Medulla oblongata (tissue), 1 donor: Measurements from ENCODE around the gene CFAP97D2.
"Not testable (repeated sequence)": the region's sequence is repeated elsewhere in the genome, so short reads cannot be mapped to it uniquely, and the experiment has no call there.

Experiments
- DNase-seq: peaks from one replicate; pipeline ENCODE4 v3.0.0-alpha.2; 2015; ENCODE audit errors: extremely low spot score

Gene CFAP97D2

DNA sequence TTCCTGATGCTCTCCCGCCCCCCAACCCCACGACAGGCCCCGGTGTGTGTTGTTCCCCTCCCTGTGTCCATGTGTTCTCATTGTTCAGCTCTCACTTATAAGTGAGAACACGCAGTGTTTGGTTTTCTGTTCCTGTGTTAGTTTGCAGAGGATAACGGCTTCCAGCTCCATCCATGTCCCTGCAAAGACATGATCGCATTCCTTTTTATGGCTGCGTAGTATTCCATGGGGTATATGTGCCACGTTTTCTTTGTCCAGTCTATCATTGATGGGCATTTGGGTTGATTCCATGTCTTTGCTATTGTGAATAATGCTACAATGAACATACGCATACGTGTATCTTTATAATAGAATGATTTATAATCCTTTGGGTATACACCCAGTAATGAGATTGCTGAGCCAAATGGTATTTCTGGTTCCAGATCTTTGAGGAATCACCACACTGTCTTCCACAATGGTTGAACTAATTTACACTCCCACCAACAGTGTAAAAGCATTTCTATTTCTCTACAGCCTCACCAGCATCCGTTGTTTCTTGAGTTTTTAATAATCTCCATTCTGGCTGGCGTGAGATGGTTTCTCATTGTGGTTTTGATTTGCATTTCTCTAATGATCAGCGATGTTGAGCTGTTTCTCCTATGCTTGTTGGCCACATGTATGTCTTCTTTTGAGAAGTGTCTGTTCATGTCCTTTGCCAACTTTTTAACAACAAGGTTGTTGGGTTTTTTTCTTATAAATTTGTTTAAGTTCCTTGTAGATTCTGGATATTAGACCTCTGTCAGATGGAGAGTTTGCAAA, 20.0 kb upstream of the CFAP97D2 start:
- not testable (repeated sequence) for DNase-seq

- DNase-seq, result no peak
Measured at GRCh38 chr13:114161028-114161556, 18.0 kb upstream of the CFAP97D2 start.

- peak; percentile 63 for DNase-seq
Measured at GRCh38 chr13:114161644-114162532, 17.2 kb upstream of the CFAP97D2 start.

DNA sequence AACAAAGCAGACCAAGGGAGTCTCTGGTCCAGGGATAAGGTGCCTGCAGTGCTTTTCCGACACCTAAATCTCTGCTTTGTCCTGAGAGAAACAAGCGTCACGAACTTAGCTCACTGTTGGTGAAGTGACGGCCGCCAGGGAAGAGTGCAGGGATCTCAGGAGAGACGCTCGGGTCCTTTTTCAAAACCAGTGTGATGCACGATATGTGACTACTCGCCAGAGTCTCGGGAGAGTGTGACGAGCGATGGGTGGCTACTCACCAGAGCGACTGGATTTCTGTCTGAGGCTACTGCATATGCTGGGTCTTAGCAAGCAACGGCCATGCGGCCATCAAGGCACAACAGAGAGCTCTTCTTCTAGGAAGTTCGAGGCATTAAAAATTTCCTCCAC, 16.5 kb upstream of the CFAP97D2 start:
- no peak for DNase-seq

GRCh38 chr13:114164053-114164452, 15.0 kb upstream of the CFAP97D2 start:
- no peak for DNase-seq

DNA sequence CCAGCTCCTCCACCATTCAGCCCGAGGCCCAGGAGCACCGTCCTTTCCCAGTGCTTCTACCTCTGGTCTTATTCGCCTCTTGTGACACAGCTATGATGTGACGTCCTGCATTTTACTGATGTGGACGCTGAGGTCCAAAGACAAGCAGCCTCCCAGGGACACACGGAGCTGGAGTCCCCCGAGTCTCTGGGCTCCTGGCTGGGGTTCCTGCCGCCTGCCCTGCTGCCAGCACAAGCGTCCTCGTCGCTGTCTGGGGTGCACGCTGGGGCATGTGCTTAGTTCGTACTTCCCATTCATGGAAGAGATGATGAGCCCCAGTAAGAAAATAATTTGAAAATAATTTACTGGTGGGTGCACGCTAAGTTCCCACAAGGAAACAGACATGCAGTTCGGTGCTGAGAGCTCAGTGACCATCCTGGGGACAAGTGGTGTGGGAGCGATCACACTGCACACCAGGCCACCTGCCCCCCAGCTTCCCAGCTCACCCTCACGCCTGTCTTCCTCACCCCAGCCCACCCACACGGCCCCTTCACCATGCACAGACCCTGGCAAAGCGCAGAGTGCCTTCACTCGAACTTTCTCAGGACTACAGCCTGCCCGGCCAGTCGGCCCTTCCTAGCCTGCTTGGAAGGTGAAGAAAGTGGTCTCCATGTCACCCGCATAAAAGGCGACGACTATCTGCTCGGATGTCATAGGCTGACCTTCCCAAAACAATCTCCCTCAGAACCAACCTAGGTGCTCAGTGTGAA, 14.2 kb upstream of the CFAP97D2 start:
- no peak for DNase-seq

- DNase-seq, result peak; percentile 83
Measured at GRCh38 chr13:114166381-114167131, 12.5 kb upstream of the CFAP97D2 start.

DNA sequence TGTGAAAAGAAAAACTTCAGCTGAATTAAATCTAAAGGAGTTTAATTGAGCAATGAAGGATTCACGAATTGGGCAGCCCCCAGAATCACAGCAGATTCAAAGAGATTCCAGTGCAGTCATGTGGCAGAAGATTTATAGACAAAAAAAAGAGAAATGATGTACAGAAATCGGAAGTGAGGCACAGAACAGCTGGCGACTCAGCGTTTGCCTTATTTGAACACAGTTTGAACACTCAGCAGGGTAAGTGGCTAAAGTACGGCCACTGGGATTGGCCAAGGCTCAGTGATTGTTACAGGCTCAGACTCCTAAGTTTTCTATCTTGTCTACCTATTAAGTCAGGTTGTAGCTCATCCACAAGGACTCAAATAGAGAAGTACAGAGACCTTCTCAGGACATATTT, 11.6 kb upstream of the CFAP97D2 start:
- peak; percentile 69 for DNase-seq

- DNase-seq, result no peak
Measured at GRCh38 chr13:114167885-114168284, 11.2 kb upstream of the CFAP97D2 start.

DNA sequence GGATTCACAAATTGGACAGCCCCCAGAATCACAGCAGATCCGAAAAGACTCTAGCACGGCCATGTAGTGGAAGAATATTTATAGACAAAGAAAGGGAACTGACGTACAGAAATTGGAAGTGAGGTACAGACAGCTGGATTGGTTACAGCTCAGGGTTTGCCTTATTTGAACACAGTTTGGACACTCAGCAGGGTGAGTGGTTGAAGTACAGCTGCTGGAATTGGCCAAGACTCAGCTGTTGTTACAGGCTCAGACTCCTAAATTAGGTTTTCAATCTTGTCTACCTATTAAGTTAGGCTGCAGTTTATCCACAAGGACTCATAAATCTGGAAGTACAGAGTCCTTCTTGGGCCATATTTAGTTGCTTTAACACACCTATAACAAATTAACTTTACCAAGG, 5.8 kb upstream of the CFAP97D2 start:
- no peak for DNase-seq

- DNase-seq, result no peak
Measured at GRCh38 chr13:114173745-114174144, 5.3 kb upstream of the CFAP97D2 start.

- DNase-seq, result no peak
Measured at GRCh38 chr13:114174529-114174961, 4.5 kb upstream of the CFAP97D2 start.

DNA sequence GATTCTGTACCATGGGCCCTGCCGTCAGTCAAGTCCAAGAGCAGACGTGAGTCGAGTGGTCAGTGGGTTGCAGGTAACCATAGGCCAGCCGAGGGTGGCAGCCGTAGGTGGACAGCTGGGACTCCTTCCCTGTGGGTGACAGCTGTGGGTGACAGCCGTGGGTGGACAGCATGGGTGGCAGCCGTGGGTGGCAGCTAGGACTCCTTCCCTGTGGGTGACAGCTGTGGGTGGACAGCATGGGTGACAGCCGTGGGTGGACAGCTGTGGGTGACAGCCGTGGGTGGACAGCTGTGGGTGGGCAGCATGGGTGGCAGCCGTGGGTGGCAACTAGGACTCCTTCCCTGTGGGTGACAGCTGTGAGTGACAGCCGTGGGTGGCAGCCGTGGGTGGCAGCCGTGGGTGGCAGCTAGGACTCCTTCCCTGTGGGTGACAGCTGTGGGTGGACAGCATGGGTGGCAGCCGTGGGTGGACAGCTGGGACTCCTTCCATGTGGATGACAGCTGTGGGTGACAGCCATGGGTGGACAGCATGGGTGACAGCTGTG, 2.6 kb upstream of the CFAP97D2 start:
- DNase-seq, result not testable (repeated sequence)

DNA sequence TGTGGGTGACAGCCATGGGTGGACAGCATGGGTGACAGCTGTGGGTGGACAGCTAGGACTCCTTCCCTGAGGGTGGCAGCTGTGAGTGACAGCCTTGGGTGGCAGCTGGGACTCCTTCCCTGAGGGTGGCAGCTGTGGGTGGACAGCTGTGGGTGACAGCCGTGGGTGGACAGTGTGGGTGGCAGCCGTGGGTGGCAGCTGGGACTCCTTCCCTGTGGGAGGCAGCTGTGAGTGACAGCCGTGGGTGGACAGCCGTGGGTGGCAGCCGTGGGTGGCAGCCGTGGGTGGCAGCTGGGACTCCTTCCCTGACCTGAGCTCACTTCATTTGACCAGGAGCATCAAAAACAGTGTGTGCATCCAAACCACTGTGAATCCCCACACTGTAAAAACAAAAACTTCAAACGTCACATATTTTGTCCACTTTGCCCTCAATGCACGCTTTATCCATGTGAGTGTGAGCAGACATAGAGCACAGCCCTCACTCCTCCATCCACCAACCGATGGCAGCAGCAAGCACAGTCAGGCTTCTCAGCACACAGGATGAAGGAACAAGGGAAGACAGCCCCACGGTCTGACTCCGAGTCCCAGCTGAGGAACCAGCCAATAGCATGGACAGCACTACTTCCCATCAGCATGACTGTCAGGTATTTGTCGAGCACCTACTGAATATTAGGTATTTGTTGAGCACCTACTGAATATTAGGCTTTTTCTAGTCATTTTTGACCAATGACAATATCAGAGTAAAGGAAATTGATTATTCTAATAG, 1.6 kb upstream of the CFAP97D2 start:
- no peak for DNase-seq

- no peak for DNase-seq
Measured at GRCh38 chr13:114185182-114185971, 6.3 kb downstream of the CFAP97D2 start.

DNA sequence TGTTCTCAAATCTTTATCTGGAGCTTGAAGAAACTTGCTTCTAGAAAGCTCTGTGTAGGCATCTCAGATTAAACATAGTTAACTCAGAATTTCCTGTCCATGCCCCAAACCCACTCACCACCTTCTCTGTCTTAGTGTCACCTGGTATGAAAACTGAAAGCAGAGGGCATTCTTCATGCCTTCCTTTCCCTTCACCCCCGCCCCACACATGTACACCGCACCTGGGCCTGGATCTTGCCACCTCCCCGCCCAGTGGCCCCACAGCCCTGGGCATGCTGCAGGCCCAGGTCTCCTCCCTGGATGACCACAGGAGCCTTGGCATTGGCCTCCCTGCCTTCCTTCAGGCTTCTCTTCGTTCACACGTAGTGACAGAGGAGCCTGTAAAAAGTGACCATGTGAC, 15.8 kb downstream of the CFAP97D2 start:
- no peak for DNase-seq

DNA sequence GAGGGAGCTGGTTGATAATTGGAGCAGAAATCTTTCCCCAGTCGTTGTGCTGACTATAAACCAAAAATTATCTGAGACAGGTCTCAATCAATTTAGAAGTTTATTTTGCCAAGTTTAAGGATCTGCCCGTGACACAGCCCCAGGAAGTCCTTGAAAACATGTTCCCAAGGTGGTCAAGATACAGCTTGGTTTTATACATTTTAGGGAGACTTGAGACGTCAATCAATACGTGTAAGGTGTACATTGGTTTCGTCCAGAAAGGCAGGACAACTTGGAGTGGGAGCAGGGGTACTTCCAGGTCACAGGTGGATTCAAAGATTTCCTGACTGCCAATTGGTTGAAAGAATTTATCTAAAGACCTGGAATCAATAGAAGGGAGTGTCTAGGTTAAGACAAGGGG, 17.6 kb downstream of the CFAP97D2 start:
- DNase-seq, result no peak

GRCh38 chr13:114198556-114198955, 19.5 kb downstream of the CFAP97D2 start:
- DNase-seq, result no peak

DNA sequence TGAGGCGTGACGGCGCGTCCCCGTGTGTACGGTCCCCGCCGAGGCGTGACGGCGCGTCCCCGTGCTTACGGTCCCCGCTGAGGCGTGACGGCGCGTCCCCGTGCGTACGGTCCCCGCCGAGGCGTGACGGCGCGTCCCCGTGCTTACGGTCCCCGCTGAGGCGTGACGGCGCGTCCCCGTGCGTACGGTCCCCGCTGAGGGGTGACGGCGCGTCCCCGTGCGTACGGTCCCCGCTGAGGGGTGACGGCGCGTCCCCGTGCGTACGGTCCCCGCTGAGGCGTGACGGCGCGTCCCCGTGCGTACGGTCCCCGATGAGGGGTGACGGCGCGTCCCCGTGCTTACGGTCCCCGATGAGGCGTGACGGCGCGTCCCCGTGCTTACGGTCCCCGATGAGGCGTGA, 20.5 kb downstream of the CFAP97D2 start:
- not testable (repeated sequence) for DNase-seq
